Mucosa of stomach (tissue), 1 donor: Measurements from ENCODE around the gene MGRN1.

Experiments
- H3K27me3 ChIP-seq: one replicate; pipeline ENCODE4 v1.7.0; 2013; ENCODE audit warnings: mild to moderate bottlenecking, low read length; ENCODE audit not compliant: control insufficient read depth, insufficient read depth
- H3K36me3 ChIP-seq: one replicate; pipeline ENCODE4 v1.7.0; 2013; ENCODE audit warnings: low read length; ENCODE audit not compliant: control insufficient read depth, insufficient read depth
- H3K4me1 ChIP-seq: one replicate; pipeline ENCODE4 v1.7.0; 2013; ENCODE audit warnings: mild to moderate bottlenecking, low read length; ENCODE audit not compliant: control insufficient read depth, insufficient read depth
- H3K4me3 ChIP-seq: one replicate; pipeline ENCODE4 v1.7.0; 2013; ENCODE audit warnings: low read length
- H3K9ac ChIP-seq: one replicate; pipeline ENCODE4 v1.7.0; 2013; ENCODE audit warnings: mild to moderate bottlenecking, low read length, moderate library complexity
- H3K9me3 ChIP-seq: one replicate; pipeline ENCODE4 v1.7.0; 2013; ENCODE audit warnings: mild to moderate bottlenecking, low read length, moderate library complexity; ENCODE audit not compliant: control insufficient read depth
- donor health status: Pancreatic carcinoma.

Gene MGRN1

DNA sequence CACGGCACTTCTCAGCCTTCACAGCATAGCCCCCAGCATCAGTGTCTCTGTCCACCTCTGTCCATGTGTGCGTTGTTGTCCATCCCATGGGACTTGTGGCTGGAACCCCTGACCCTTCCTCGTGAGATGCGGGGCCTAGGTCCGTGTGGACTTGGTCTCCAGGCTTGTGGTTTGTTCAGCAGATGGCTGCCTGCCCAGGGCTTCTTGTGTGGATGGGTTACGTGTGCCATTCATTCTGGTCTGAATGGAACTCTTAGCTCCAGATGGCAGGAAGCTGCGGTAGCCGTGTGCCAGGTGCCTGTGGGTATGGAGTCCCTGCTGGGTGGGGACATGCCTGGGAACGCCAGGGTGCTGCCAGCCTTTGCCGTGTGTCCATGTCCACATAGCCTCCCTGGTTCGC is 37.0 kb downstream of the MGRN1 start:
- H3K4me1 ChIP-seq = peaks cover 52% of the 10 kb centered on the region
- peak overlapping the region; percentile 23 for H3K9ac ChIP-seq
- no peaks in the 10 kb centered on the region for H3K27me3 ChIP-seq
- peaks cover 4% of the 10 kb centered on the region for H3K36me3 ChIP-seq
- H3K9me3 ChIP-seq = no peaks in the 10 kb centered on the region
- H3K4me3 ChIP-seq = no peak overlapping the region

DNA sequence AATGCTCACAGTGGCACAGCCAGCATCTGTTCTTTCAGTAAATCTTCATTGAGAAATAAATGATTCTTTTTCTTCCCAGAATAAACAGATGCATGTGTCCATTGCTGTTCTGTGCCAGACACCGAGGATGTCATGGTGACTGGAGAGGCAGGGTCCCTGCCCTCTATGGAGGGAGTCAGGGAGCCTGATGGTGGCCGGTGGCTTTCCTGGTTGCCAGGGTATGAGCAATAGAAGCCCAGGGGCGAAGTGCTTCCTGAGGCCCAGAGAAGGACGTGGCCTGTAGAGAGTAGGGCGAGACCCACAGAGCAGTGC is 38.8 kb downstream of the MGRN1 start:
- no peak overlapping the region for H3K4me3 ChIP-seq
- no peak overlapping the region for H3K9ac ChIP-seq
- H3K36me3 ChIP-seq = peaks cover 21% of the 10 kb centered on the region
- H3K4me1 ChIP-seq = peaks cover 52% of the 10 kb centered on the region
- H3K27me3 ChIP-seq = no peaks in the 10 kb centered on the region
- H3K9me3 ChIP-seq = no peaks in the 10 kb centered on the region

DNA sequence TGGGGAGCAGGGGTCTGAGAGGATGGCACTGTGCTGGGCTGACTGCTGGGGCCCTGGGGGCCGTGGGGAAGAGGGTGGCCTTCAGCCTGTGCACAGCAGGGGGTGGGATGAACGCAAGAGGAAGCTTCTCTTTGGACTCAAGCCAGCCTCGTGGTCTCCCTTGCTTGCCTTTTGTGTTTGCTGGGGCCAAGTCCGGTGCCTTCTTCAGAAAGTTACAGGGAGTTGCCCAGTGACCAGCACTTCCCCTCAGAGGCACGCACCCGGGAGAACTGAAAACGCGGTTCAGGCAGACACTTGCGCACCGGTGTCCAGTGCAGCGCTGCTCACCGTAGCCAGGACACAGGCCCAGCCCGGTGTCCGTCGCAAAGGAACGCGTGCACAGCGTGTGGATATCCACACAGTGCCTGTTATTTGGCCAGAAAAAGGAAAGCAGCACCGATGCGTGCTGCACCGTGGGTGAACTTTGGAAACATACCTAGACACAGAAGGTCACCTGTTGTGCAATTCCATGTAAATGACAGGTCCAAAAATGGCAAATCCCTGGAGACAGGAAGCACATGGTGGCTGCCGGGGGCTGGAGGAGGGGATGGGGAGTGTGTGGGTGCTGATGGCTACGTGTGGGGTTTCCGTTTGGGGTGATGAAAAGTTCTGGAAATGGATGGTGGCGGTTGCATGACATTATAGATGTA is 39.3 kb downstream of the MGRN1 start:
- H3K4me1 ChIP-seq = peaks cover 52% of the 10 kb centered on the region
- H3K9ac ChIP-seq = peak overlapping the region; percentile 48
- H3K27me3 ChIP-seq = no peaks in the 10 kb centered on the region
- H3K4me3 ChIP-seq = no peak overlapping the region
- peaks cover 23% of the 10 kb centered on the region for H3K36me3 ChIP-seq
- H3K9me3 ChIP-seq = no peaks in the 10 kb centered on the region

DNA sequence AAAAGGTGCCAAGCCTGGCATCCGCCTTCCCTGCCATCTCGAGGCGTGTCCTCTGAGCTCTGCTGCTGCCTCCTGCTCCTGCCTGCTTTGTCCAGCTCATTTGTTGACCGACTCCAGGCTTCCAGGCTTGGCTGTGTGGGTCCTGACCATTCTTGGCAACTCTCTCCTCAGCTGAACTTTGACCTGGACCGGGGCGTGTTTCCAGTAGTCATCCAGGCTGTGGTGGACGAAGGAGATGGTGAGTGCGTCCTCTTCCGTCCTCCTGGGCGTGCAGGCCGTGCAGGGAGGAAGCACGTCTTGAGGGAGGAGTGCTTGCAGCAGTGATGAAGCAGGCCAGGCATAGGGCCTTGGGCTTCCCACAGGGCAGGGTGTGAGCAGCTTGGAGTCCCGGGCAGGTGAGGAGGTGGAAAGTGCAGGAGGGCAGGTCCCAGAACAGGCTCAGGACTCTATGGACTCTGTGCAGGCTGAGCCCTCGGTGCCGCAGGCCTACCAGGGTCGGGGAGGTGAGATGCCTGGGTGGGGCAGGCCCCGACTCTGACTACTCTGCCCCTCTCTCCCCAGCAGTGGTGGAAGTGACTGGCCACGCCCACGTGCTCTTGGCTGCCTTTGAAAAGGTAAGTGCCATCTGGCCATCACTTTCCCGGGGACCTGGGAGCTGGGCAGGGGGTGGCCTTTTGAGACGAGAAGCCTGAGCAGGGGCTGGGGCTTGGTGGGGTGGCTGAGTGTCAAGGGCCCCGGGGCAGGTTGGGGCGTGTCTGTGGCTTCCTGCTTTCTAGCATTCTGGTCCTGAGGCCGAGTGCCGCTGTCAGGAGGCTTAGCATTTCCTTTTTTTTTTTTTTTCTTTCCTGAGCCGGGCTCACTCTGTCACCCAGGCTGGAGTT is 40.2 kb downstream of the MGRN1 start:
- Histone ChIP-seq H3K9me3 (no peaks in the 10 kb centered on the region), H3K4me3 (no peak overlapping the region), H3K4me1 (peaks cover 48% of the 10 kb centered on the region), H3K27me3 (no peaks in the 10 kb centered on the region), H3K9ac (peak overlapping the region; percentile 48), H3K36me3 (peaks cover 23% of the 10 kb centered on the region)

DNA sequence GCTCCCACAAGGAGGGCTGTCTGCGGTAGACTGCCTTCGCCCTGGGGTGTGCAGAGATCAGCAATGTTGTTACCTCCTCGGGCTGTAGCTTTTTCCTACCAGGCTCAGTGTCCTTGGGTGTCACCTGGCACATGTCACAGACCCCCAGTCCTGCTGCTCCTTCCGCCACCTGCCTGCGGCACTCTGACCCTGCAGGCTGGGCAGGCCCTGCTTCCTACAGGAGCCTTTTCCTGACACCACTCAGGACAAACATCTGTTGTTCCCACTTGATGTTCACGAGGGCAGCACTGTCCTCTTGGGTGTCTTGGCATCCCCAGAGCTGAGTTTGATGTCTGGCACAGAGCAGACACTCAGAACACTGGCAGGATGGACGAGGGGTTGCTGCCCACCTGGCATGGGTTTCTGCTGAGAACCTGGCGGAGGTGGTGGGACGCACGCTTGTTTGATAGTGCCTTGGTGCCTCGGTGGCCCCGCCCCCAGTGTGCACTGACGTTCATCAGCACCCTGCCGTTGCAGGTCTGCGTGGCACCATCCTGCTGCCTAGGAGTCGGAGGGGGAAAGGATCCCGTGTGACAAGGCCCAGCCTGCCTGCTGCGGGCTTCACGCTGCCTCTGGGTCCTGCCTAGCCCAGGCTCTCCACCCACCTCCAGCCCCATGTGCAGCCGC is 42.0 kb downstream of the MGRN1 start:
- Histone ChIP-seq H3K4me3 (no peak overlapping the region), H3K4me1 (peaks cover 31% of the 10 kb centered on the region), H3K9me3 (no peaks in the 10 kb centered on the region), H3K36me3 (peaks cover 33% of the 10 kb centered on the region), H3K9ac (no peak overlapping the region), H3K27me3 (no peaks in the 10 kb centered on the region)

DNA sequence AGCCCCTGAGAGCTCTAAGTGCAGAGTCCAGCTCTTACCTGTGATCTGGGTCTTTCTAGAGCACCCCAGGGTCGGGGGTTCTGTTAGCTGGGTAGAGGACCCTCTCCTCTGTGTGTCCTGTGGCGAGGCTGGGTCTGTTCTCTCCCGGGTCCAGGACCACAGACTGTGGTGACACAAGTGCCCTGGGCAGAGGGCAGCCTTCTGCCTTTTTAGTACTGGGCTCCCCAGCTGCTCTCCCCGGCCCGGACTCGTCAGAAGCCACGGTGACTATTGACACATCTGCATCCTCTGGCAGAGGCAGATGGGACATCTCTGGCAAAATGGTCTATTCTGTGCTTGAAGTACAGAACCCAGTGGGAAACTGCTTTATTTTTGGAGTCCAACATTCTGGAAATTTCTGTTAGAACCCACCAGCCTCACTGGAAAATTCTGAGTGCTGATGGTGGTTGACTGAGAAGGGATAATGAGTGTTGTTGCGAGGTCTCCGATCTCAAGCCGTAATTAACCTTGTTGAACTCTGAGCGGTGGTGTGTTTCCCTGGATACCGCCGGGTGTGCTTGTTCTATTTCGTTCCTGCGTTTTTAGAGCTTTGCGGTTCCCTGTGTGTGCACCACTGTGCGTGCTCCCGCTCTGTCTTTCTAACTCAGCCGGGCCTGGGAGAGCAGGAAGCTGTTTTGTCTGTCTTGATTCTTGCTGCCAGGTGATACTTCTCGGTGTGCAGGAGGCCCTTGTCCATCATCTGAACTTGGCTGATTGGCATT is 42.8 kb downstream of the MGRN1 start:
- no peaks in the 10 kb centered on the region for H3K9me3 ChIP-seq
- peaks cover 26% of the 10 kb centered on the region for H3K4me1 ChIP-seq
- H3K27me3 ChIP-seq = no peaks in the 10 kb centered on the region
- no peak overlapping the region for H3K9ac ChIP-seq
- peaks cover 33% of the 10 kb centered on the region for H3K36me3 ChIP-seq
- H3K4me3 ChIP-seq = no peak overlapping the region

DNA sequence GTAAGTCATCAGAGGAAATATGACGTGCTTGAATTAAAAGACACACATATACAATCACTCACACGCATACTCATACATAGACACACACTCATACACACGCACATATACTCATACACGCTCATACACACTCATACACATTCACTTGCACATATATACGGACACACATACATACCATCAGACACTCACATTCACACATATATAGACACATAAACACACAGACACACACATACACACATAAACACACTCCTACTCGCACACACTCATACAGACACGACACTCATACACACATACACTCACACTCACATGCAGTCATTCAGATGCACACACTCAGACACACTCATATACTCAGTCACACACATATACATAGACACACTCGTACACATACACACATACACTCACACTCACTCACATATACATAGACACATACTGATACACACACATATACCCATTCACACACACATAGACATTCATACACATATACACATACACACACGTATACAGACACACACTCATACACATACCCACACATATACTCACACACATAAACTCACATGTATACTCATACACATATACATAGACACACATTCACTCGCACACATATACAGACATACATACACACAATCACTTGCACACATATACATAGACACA is 43.8 kb downstream of the MGRN1 start:
- Histone ChIP-seq H3K4me1 (peaks cover 25% of the 10 kb centered on the region), H3K36me3 (peaks cover 33% of the 10 kb centered on the region), H3K9me3 (no peaks in the 10 kb centered on the region), H3K4me3 (no peak overlapping the region), H3K27me3 (no peaks in the 10 kb centered on the region), H3K9ac (no peak overlapping the region)

DNA sequence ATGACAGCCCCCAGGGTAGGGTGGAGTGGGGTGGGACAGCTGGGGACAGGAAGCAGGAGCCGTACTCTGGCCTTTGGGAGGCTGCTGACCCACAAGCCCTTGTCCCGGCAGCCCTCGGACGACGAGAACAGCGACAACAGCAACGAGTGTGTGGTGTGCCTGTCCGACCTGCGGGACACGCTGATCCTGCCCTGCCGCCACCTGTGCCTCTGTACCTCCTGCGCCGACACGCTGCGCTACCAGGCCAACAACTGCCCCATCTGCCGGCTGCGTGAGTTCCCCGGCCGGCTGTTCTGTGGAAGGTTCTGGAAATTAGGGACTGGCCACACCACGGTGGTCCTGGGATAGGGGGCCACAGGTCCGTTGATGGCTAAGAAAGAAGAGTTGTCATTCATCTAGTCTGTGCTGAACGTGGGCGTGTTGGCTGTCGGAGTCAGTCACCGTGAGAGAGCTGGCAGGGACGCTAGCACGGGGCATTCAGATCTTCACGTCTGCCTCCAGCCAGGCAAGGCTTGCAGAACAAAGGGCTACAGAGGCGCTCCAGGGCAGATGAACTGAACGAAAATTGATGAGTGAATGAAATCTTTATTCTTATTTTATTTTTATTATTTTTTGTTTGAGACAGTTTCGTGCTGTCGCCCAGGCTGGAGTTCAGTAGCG is 48.9 kb downstream of the MGRN1 start:
- peaks cover under 1% of the 10 kb centered on the region for H3K4me1 ChIP-seq
- no peaks in the 10 kb centered on the region for H3K9me3 ChIP-seq
- no peak overlapping the region for H3K4me3 ChIP-seq
- no peak overlapping the region for H3K9ac ChIP-seq
- peaks cover 11% of the 10 kb centered on the region for H3K36me3 ChIP-seq
- no peaks in the 10 kb centered on the region for H3K27me3 ChIP-seq

DNA sequence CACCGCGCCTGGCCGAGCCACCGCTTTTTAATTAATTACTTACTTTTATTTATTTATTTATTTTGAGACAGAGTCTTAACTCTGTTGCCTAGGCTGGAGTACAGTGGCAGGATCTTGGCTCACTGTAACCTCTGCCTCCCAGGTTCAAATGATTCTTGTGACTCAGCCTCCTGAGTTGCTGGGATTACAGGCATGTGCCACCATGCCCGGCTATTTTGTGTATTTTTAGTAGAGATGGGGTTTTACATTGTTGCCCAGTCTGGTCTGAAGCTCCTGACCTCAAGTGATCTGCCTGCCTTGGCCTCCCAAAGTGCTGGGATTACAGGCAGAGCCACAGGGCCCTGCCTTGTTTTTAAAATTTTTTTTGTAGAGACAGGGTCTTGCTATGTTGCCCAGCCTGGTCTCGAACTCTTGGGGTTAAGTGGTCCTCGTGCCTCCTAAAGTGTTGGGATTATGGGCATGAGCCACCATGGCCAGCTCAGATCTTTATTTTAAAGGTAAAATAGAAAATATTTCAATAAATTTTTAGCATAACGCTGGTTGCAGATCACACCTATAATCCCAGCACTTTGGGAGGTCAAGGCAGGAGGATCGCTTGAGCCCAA is 50.4 kb downstream of the MGRN1 start:
- Histone ChIP-seq H3K27me3 (no peaks in the 10 kb centered on the region), H3K9me3 (no peaks in the 10 kb centered on the region), H3K9ac (no peak overlapping the region), H3K4me3 (no peak overlapping the region), H3K36me3 (peaks cover 10% of the 10 kb centered on the region), H3K4me1 (peaks cover 16% of the 10 kb centered on the region)

DNA sequence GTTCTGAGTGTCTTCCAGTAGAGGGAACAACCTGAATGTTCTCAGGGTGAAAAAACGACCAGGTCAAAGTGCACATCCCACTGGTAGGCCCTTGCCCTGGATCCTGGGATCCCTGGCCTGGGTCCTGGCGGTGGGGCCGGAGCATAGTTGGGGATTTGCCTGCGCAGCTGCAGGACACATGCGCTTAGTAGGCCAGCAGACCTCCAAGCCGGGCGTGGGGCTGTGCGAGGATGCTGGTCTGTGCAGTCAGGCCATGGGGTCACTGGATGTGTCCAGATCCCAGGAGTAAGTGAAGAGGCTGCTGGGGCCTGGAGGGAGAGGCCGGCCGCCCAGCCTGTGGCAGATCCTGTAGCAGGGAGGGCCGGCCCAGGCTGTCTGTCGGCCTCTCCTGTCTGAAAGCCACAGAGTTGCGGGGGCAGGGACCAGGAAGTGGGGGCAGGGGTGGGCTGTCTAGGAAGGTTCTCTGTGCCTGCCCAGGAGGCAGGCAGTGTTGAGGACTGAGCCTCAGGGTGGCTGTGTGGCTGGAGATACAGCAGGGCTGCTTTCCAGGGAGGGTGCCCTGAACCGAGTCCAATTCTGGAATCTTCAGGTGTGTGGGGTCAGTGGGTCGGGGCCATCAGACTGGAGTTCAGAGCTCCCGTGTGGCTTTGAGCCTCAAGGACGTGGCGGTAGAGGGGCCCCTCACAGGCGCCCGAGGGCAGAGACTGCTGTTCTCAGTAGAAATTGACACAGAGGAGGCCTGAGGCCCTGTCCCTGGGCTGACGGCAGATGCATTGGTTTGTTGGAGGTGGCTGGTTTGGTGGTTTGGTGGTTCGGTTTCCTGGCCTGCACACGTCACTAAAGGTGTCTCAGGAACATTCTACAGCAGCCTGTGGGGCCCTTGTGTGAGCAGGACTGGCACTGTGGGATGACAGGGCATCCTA is 51.5 kb downstream of the MGRN1 start:
- no peak overlapping the region for H3K9ac ChIP-seq
- H3K27me3 ChIP-seq = no peaks in the 10 kb centered on the region
- H3K36me3 ChIP-seq = peaks cover 2% of the 10 kb centered on the region
- H3K9me3 ChIP-seq = no peaks in the 10 kb centered on the region
- H3K4me3 ChIP-seq = no peak overlapping the region
- peaks cover 27% of the 10 kb centered on the region for H3K4me1 ChIP-seq
